Natural killer cell (primary cell): ENCODE measurements around the gene NPLOC4. TPM values are rescaled to one million over a fixed set of nuclear protein-coding genes. Genes with fewer than 3 reads are reported as not detected.

Source experiments
- ATAC-seq, 3 donors: fragments of 150-1000 bp in 2 of 3; fragments of 200-7000 bp in 1 of 3; cut with Tn5 transposase; 1 replicate in 1 of 3; 2 replicates in 2 of 3; pipeline ENCODE4 v1.10.0; 2021; ENCODE audit warnings: mild to moderate bottlenecking in 2 of 3, moderate library complexity in 2 of 3
- DNase-seq, 2 donors: peaks; one replicate each; pipeline versions ENCODE4 v3.0.0 to v3.0.0-alpha.2; 2013 to 2021; ENCODE audit warnings: mixed read lengths in 1 of 2
- H3K27ac ChIP-seq: one replicate; pipeline ENCODE4 v1.5.1; 2013; ENCODE audit warnings: mild to moderate bottlenecking, low read length
- H3K27me3 ChIP-seq: one replicate; pipeline ENCODE4 v1.6.1; 2013; ENCODE audit warnings: low read length; ENCODE audit not compliant: control insufficient read depth, insufficient read depth
- H3K36me3 ChIP-seq: one replicate; pipeline ENCODE4 v1.6.1; 2013; ENCODE audit warnings: low read length; ENCODE audit not compliant: control insufficient read depth, insufficient read depth
- H3K4me1 ChIP-seq: one replicate; pipeline ENCODE4 v1.6.1; 2013; ENCODE audit warnings: low read length; ENCODE audit not compliant: control insufficient read depth, insufficient read depth
- H3K4me3 ChIP-seq: one replicate; pipeline ENCODE4 v1.5.1; 2013; ENCODE audit warnings: low read length
- H3K9me3 ChIP-seq: one replicate; pipeline ENCODE4 v1.6.1; 2013; ENCODE audit warnings: low read length; ENCODE audit not compliant: control insufficient read depth, insufficient read depth
- H3K27ac Mint-ChIP-seq, 2 donors: one replicate each; pipeline ENCODE4 v1.8.0; 2022; ENCODE audit warnings: mild to moderate bottlenecking in 2 of 2, mixed read lengths in 2 of 2, moderate library complexity in 1 of 2
- H3K27me3 Mint-ChIP-seq, 2 donors: one replicate each; pipeline ENCODE4 v1.8.0; 2022; ENCODE audit warnings: low read depth in 2 of 2, mixed read lengths in 2 of 2
- H3K36me3 Mint-ChIP-seq: one replicate; pipeline ENCODE4 v1.8.0; 2022; ENCODE audit warnings: mixed read lengths
- H3K4me1 Mint-ChIP-seq, 2 donors: one replicate each; pipeline ENCODE4 v1.8.0; 2022; ENCODE audit warnings: mixed read lengths in 2 of 2
- H3K4me3 Mint-ChIP-seq: one replicate; pipeline ENCODE4 v1.8.0; 2022; ENCODE audit warnings: mild to moderate bottlenecking, moderate library complexity, mixed read lengths
- H3K9me3 Mint-ChIP-seq, 2 donors: one replicate each; pipeline ENCODE4 v1.8.0; 2022; ENCODE audit warnings: mixed read lengths in 2 of 2
- CTCF ChIP-seq: fragments of 200-600 bp; IDR thresholded peaks from one replicate; pipeline ENCODE4 v1.8.0; 2022; ENCODE audit warnings: antibody characterized with exemption
- WGBS: methylation state at CpG from one replicate; pipeline ENCODE4 v1.1.7; 2013; ENCODE audit warnings: missing lambda C conversion rate; ENCODE audit not compliant: insufficient coverage; 5-methylcytosine and 5-hydroxymethylcytosine counted together
- intact Hi-C: fragments of 100-400 bp; cut with micrococcal nuclease; formaldehyde crosslinking; loops from one replicate; pipeline ENCODE4 v1.14.2; 2022
- total RNA-seq, 4 donors: library from RNA; stranded (reverse); fragments of 120-200 nt in 1 of 4; gene quantifications; one replicate each; pipeline versions ENCODE4 v1.2.3 to v1.2.4, GENCODE V29; 2013 to 2022

The NPLOC4 gene
- total RNA-seq, 3 donors from 2014 or later (not counting 1 experiment from before 2014, with no cell fraction given), result 96.2 to 117 (median 99.1) TPM

GRCh38 chr17:81558115-81558468 lies 78.8 kb downstream of the NPLOC4 start:
- Mint-ChIP-seq H3K9me3 (no peaks in the 10 kb centered on the region), H3K4me1 (peaks cover 11 to 13% of the 10 kb centered on the region in 2 donors), H3K27ac (no peak overlapping the region), H3K36me3 (no peaks in the 10 kb centered on the region), H3K27me3 (no peaks in the 10 kb centered on the region), H3K4me3 (no peak overlapping the region)
- H3K9me3 ChIP-seq, result no peaks in the 10 kb centered on the region
- no peaks in the 10 kb centered on the region for H3K27me3 ChIP-seq
- ATAC-seq (no peak), DNase-seq (no peak)
- TF ChIP-seq CTCF, result no peak
- H3K4me1 ChIP-seq, result peaks cover 19% of the 10 kb centered on the region
- WGBS, result 96% methylated on average over 12 of the region's 12 CpGs
- no peak overlapping the region for H3K27ac ChIP-seq
- H3K36me3 ChIP-seq, result peaks cover 19% of the 10 kb centered on the region
- no peak overlapping the region for H3K4me3 ChIP-seq
- intact Hi-C loops, result no loop called here

DNA sequence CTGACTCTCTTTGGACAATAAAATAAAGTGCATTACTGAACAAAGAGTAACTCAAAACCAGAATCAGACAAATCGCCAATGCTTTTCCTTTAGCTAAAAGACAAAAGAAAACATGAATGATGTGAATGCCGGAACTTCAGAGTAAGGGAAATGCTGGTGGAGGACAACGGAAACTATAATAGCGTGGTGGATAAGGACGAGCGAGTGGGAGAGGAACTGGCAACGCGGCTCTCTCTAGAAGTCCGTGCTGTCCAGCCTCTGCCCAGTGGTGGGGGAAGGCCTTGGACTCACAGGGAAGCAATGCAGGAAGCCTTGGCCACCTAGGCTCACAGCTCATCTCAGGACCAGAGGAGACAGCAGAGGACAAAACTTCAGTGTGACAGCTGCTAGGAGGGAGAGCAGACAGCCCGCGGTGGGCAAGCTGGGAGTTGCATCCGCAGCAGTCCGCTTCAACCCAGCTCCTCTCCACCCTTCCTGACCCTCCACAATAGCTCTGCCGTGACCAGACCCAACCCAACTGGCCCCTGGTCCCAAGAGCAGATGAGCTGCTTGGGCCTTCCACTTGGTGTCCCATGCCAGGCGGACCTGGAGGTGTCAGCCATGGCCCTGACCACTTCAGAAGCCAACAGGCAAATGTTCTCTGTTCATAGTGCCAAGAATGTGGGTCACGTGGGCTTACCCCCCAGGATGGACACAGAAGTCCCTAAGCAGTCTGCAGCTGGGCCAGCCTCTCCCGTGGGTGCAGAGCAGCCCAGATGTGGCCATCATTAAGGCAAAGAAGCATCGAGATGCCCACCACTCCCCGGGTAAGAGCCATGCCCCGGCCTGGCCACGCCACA lies 79.4 kb downstream of the NPLOC4 start:
- H3K36me3 Mint-ChIP-seq, result no peaks in the 10 kb centered on the region
- intact Hi-C loops, result no loop called here
- H3K36me3 ChIP-seq, result peaks cover 19% of the 10 kb centered on the region
- H3K4me3 Mint-ChIP-seq, result no peak overlapping the region
- no peaks in the 10 kb centered on the region for H3K27me3 Mint-ChIP-seq
- ATAC-seq (no peak), DNase-seq (no peak)
- H3K4me1 Mint-ChIP-seq, result peaks cover 16 to 18% of the 10 kb centered on the region in 2 donors
- no peaks in the 10 kb centered on the region for H3K27me3 ChIP-seq
- TF ChIP-seq CTCF, result no peak
- H3K9me3 ChIP-seq, result no peaks in the 10 kb centered on the region
- no peak overlapping the region for H3K27ac ChIP-seq
- no peaks in the 10 kb centered on the region for H3K9me3 Mint-ChIP-seq
- WGBS, result 94% methylated on average over 21 of the region's 21 CpGs
- H3K4me3 ChIP-seq, result no peak overlapping the region
- peaks cover 22% of the 10 kb centered on the region for H3K4me1 ChIP-seq
- H3K27ac Mint-ChIP-seq, result no peak overlapping the region

DNA sequence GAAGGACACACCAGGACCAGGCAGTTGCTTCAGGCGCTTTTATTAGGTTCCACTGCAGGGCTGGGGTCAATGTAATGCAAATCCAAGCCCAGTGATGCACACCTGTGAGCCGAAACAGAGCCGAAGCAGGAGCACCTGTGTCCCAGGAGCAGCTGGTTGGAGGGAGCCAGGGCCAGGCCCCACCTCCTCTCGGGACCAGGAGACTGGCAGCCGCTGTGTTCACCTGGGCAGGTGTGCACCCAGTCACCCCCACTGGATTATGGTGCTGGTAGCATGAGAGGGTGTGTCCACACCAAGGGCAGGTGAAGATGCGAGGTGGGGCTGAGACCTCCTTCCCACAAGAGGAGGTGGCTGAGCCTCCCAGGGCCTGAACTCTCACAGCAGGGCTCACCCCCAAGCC lies 80.0 kb downstream of the NPLOC4 start:
- Histone ChIP-seq H3K4me1 (peaks cover 22% of the 10 kb centered on the region), H3K9me3 (no peaks in the 10 kb centered on the region), H3K36me3 (peaks cover 19% of the 10 kb centered on the region), H3K4me3 (no peak overlapping the region), H3K27me3 (no peaks in the 10 kb centered on the region), H3K27ac (no peak overlapping the region)
- no peak overlapping the region for H3K4me3 Mint-ChIP-seq
- no peaks in the 10 kb centered on the region for H3K27me3 Mint-ChIP-seq
- 94% methylated on average over 6 of the region's 6 CpGs for WGBS
- H3K27ac Mint-ChIP-seq, result no peak overlapping the region
- DNase-seq, result no peak
- no peak for ATAC-seq
- H3K36me3 Mint-ChIP-seq, result no peaks in the 10 kb centered on the region
- no peaks in the 10 kb centered on the region for H3K9me3 Mint-ChIP-seq
- no peak for TF ChIP-seq CTCF
- peaks cover 16 to 18% of the 10 kb centered on the region in 2 donors for H3K4me1 Mint-ChIP-seq
- intact Hi-C loops, result no loop called here
